Retinal pigment epithelial cell (primary cell): ENCODE measurements around the gene PRSS57.
"Not testable (repeated sequence)": the region's sequence is repeated elsewhere in the genome, so short reads cannot be mapped to it uniquely, and the experiment has no call there.

Source experiments
- DNase-seq: peaks from one replicate; pipeline ENCODE4 v3.0.0-alpha.2; 2010; ENCODE audit warnings: low read depth
- H3K4me3 ChIP-seq: 2 replicates; pipeline ENCODE4 v1.5.1; 2011; ENCODE audit warnings: mild to moderate bottlenecking, low read length, control low read depth, moderate library complexity
- CTCF ChIP-seq: conservative IDR thresholded peaks from 2 replicates; pipeline ENCODE4 v1.5.1; 2011; ENCODE audit warnings: low read depth, low read length, control low read depth, inconsistent platforms

Gene PRSS57

GRCh38 chr19:695352-695949 is at the start of gene PRSS57:
PRSS57 (minus strand) TSS chr19:695452; CDS start chr19:695430, 22 bp downstream.
- no peak for TF ChIP-seq CTCF
- H3K4me3 ChIP-seq, result no peak within 1 kb of the TSS
- no peak for DNase-seq

- TF ChIP-seq CTCF, result no peak
- no peak for DNase-seq
- H3K4me3 ChIP-seq, result no peak overlapping the region
Observed at GRCh38 chr19:743168-743687, 48.0 kb upstream of the PRSS57 start.

GRCh38 chr19:742540-743075 is 47.4 kb upstream of the PRSS57 start:
- DNase-seq, result no peak
- no peak overlapping the region for H3K4me3 ChIP-seq
- TF ChIP-seq CTCF, result no peak

- no peak for DNase-seq
- TF ChIP-seq CTCF, result peak; percentile 36
- no peak overlapping the region for H3K4me3 ChIP-seq
Observed at GRCh38 chr19:741506-742131, 46.4 kb upstream of the PRSS57 start.

- not testable (repeated sequence) for H3K4me3 ChIP-seq, DNase-seq
Observed at GRCh38 chr19:740816-741505, 45.7 kb upstream of the PRSS57 start.

- no peak for TF ChIP-seq CTCF
- no peak for DNase-seq
- no peak overlapping the region for H3K4me3 ChIP-seq
Observed at GRCh38 chr19:739998-740715, 44.9 kb upstream of the PRSS57 start.
